ENCODE results near the gene SNAP23.
A peak's percentile ranks its signal among the peaks of the same experiment; 100 is the strongest.

Gene SNAP23

DNA sequence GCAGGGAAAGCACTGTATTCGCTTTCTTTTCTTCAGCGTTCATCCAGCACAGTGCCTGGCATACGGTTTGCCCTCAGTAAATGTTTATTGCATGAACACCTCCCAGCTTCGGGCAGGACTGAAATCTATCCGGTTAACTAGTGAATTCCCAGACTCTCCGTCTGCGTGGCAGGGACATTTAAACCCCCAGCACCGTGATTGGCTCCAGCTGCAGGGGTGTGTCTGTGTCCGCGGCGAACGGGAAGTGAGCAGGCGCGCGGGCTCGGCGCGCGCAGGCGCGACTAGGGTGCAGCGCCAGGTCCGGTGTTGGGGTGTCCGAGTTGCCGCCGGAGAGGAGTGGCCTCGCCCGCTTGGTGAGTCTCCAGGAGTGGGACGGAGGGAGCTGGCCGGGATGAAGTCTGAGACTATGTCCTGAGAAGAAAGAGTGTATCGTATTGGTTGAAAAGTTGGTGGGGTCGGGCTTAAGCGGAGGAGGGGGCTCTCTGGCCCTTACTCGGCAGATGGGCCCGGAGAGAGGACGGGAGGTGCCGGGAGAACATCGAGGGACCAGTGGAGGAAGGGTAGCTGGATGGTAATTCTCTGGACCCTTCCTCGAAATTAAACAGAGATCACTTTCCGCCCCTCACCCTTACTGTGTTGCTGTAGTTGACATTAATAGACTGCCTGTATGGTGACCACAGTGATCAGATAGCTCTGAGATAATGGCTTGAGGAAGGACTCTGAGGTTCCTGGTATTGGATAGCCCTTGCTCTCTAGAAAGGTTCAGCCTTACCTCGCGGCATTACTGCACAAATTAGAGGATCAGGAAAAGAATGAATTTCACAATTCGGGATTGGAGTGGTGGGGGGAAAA, at the start of gene SNAP23:
Gene SNAP23, plus strand, starts transcription at position 274 of the 852 bp plus-strand sequence. CDS start 16,213 bp downstream, outside the sequence.
- peak; percentile 98 for DNase-seq (ENCODE audit: low read depth)

- DNase-seq (ENCODE audit: low read depth), result no peak
Observed at GRCh38 chr15:42447599-42447998, 47.8 kb upstream of the SNAP23 start.

- DNase-seq (ENCODE audit: low read depth), result no peak
Observed at GRCh38 chr15:42448281-42448680, 47.2 kb upstream of the SNAP23 start.

GRCh38 chr15:42449770-42450424, 45.5 kb upstream of the SNAP23 start:
- no peak for DNase-seq (ENCODE audit: low read depth)

GRCh38 chr15:42450425-42450790, 45.0 kb upstream of the SNAP23 start:
- DNase-seq (ENCODE audit: low read depth), result no peak

DNA sequence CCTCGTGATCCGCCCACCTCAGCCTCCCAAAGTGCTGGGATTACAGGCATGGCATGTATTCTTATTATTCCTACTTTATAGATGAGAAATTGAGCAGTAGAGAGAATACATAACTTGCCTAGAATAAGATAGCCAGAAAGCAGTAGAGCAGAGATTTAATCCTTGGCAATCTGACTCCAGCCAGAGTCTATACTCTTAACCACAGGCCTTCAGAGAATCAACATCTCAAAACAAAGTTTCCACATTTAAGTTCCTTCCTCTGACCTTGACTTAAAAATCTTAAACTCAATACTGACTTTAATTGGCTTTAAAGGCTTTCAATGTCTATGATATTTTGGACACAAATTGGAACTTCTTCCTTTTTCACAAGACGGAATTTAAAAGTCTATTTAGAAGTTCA, 41.6 kb upstream of the SNAP23 start:
- DNase-seq (ENCODE audit: low read depth), result peak; percentile 66

DNA sequence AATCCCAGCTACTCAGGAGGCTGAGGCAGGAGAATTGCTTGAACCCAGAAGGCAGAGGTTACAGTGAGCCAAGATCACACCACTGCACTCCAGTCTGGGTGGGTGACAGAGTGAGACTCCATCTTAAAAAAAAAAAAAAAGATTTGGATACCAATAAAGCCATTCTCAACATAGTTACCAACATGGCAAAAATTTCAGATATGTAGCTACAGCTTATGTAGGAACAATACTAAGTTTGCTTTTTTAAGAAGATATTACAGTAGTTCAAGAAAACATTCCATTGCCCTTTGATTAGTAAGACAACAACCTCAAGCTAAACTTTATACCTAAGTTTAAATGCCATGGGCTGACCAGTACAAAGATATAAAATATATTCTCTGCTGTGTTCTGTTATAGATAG, 38.9 kb upstream of the SNAP23 start:
- DNase-seq (ENCODE audit: low read depth), result peak; percentile 10

DNA sequence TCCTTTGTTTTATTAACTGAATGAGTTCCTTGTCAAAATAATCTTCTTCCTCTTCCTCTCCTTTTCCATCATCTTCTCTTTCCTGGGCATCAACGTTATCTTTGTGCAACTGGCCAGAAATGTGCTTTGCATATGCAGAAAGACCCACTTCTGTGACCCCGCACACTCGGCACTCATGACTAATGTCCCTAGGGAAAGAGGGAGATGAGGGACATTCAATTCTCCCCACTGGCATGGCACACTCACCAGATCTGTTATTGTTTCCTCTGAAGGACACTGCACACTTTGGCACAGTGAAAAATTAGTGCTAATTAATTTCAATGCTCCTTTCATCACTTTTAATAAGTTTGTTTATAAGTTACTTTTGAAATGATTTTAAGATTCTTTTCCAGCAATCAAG, 38.5 kb upstream of the SNAP23 start:
- no peak for DNase-seq (ENCODE audit: low read depth)

DNA sequence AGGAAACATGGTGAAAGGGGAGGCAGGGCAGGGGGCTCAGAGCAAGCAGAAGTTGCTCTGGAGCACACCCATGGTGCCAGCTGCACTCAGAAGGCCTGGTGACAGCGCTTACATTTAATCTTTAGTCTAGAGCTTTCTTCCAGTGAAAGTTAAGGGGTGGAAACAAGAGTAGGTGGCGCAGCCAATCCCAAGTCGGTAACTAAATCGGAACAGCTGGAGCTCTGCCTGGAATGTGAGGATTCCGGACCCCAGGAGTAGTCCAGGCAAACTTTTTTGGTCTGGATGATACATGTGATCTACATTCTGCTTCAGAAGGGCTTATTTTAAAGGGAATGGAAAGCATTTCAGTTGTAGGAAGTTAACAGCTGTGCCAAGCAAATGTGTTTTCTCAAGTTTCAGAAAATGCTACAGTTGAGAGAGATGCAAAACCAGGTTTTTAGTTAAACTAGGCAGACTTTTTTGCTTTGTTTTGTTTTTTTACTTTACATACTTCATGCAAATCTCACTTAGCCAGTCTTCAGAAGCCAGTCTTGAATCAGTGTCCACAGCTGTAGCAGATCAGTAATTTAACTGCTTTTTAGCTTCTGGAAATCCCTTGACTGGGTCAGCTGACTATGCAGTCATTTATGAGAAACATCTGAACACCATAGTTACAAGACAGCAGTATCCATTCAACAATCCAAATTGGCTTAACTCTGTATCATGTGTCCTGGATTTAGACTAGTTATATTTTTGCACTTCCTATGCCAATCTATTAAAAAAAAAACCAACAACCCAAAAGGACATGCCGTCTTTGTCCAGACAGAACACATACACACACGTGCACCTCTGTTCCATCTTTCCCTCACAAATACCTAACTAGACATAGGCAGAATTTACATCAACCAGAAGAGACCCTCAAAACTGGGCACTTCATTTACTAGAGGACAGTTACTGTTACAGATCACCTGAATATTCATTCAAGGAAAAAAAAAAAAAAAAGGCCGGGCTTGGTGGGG, 37.7 kb upstream of the SNAP23 start:
- DNase-seq (ENCODE audit: low read depth), result peak; percentile 92

- DNase-seq (ENCODE audit: low read depth), result no peak
Observed at GRCh38 chr15:42461261-42461660, 34.2 kb upstream of the SNAP23 start.

DNA sequence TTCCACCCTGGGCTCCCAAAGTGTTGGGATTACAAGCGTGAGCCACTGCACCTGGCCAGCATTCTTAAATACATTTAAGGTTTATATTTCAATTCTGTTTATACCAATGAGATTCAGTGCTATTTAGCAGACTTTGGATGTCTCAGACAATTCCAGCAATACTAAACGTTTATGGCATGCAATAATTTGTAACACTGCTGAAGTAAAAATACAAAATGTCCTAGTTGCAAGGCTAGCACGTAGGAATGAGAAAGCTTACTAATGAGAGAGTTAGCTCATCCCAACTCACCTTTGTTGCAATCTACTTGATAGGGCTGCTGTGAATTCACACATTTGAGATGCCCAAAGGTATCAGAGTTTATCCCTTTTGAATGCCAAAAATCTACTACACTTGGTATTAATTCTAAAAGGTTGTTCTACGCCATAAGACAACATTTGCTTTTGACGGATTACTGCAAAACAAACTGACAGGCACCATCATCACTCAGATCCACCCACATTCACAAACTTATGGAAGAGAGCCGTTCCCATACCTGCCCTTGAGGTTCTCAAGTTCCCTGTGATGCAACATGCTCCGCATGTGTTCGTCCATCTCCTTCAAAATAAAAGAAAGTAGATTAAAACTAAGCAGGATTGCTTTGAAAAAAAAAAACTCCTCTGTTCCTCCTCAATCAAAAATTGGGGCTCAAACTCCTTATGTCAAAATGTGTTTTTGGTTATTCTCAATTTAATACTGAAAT, 29.7 kb upstream of the SNAP23 start:
- no peak for DNase-seq (ENCODE audit: low read depth)

GRCh38 chr15:42471002-42471401, 24.4 kb upstream of the SNAP23 start:
- no peak for DNase-seq (ENCODE audit: low read depth)

DNA sequence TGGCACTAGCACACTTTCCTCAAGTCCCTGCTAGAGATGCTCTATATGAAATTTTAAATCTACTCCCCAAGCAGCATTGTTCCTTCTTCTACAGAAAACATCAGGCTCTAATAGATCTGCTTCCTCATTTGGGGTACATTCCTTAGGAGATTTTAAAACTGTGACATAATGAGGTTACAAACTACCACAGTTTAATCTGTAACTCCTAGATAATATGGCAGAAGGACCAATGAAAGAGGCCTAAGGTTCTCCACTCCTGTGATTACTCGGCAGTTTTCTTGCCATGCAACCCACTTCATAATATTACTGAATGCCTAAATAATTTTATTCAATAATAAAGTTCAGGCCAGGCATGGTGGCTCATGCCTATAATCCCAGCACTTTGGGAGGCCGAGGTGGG, 20.6 kb upstream of the SNAP23 start:
- DNase-seq (ENCODE audit: low read depth), result no peak

DNA sequence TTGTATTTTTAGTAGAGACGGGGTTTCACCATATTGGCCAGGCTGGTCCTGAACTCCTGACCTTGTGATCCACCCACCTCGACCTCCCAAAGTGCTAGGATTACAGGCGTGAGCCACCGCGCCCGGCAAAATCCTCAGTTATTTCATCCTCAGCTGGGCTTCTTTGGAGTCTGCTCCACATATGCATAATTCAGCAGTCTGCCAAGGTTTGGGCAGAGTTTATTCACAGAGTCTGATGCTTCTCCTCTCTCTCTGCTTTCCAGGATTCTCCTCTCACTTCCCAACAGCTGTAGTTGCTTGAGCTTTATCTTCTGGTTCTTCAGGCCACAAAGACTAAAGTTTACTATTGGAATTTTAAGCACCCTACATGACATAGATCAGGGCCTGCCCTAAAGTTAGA, 12.7 kb upstream of the SNAP23 start:
- DNase-seq (ENCODE audit: low read depth), result no peak

GRCh38 chr15:42483677-42484076, 11.8 kb upstream of the SNAP23 start:
- DNase-seq (ENCODE audit: low read depth), result no peak

- no peak for DNase-seq (ENCODE audit: low read depth)
Observed at GRCh38 chr15:42490291-42490670, 5.2 kb upstream of the SNAP23 start.

GRCh38 chr15:42490671-42491538, 4.5 kb upstream of the SNAP23 start, which contains the start of gene ZNF106:
Gene ZNF106 (minus strand): TSS chr15:42491141. CDS start chr15:42472289, 18,852 bp downstream.
- peak; percentile 89 for DNase-seq (ENCODE audit: low read depth)

GRCh38 chr15:42491539-42492225, 3.8 kb upstream of the SNAP23 start:
- peak; percentile 84 for DNase-seq (ENCODE audit: low read depth)

DNA sequence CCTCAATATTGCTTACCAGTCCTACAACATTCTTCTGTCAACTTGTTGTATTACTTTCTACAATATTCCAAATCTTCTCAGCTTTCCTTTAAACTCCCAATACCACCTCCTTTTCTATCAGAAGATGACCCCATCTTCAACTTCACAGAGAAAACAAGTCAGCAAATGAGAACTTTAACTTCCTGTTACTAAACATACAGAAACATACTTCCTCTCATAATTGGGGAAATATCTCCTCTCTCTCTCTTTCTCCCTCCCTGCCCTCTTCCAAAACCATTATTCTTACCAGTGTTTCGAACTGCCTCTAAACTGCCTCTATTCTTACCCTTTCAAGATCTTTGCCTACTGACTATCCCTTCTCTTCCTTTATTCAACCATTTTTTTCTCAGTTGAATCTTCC, 1.8 kb upstream of the SNAP23 start:
- no peak for DNase-seq (ENCODE audit: low read depth)

DNA sequence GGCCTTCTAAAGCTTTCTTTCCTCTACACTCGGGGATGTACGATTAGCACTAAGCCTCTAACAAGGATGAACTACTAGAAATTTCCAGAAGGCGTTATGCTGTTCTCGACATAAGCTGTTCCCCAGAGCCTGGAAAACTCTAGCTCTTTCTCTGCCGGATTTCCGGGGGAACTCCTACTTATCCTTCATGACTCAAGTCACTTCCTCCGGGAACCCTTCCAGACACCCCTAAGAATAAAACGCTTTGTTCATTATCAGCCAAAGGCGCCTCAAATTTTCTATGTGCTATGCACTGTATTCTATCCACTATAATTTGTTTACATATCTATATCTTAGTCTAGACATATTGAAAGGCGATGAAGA, 455 bp upstream of the SNAP23 start:
- DNase-seq (ENCODE audit: low read depth), result peak; percentile 81
